ENCODE measurements around the gene GNG12.

GNG12 gene

DNA sequence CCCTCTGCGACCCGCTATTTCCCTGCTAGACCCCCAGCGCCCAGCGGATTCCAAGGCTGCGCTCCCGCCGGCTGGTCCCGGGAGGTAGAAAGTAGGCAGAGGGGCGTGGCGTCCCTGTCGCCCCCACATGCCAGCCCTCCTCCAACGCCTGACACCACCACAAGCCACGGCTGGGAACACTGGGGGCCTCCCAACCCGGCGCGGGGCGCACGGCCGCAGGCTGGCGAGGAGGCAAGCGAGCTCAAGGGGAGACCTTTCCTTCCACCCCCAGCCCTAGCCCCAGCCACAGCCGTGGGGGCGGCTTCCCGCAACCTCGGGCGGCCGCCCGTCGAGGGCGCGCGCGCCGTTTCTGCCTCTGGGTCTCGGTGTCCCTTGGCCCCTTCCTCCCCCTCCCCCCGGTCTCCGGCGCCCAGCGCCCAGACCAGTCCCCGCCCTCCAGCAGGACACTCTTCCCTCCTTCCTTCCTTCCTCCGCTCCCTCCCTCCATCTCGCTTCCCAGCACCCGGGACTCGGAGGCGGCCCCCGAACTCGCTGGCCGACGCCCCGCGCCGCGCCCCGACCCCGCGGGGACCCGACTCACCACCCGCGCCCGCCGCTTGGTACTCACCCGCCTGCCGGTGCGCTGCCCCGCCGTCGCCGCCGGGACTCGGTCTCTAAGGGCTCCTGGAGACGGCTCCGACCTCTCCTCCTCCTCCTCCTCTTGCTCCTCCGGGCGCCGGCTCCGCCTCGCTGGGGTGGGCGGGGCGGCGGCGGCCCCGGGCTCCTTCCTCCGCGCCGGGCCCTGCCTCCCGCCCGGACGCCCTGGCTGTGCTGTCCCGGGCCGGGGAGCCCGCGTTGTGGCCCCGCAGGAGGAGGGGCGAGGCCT is at the start of gene GNG12:
Gene GNG12, minus strand, starts transcription at position 731 of the 865 bp plus-strand sequence. CDS start 125,781 bp downstream, outside the sequence.
- H3K4me3 ChIP-seq (ENCODE audit: low read depth, low read length) = no peak within 1 kb of the TSS
- no peak for DNase-seq (ENCODE audit: low read depth)
- TF ChIP-seq MYC (IDR thresholded peaks at IDR 0.05; ENCODE audit: low read depth, low read length) = no peak
- TF ChIP-seq, protein P1, sequence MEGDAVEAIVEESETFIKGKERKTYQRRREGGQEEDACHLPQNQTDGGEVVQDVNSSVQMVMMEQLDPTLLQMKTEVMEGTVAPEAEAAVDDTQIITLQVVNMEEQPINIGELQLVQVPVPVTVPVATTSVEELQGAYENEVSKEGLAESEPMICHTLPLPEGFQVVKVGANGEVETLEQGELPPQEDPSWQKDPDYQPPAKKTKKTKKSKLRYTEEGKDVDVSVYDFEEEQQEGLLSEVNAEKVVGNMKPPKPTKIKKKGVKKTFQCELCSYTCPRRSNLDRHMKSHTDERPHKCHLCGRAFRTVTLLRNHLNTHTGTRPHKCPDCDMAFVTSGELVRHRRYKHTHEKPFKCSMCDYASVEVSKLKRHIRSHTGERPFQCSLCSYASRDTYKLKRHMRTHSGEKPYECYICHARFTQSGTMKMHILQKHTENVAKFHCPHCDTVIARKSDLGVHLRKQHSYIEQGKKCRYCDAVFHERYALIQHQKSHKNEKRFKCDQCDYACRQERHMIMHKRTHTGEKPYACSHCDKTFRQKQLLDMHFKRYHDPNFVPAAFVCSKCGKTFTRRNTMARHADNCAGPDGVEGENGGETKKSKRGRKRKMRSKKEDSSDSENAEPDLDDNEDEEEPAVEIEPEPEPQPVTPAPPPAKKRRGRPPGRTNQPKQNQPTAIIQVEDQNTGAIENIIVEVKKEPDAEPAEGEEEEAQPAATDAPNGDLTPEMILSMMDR (IDR thresholded peaks at IDR 0.05; ENCODE audit: low read depth, low read length) = no peak
- no peak for TF ChIP-seq MAX (IDR thresholded peaks at IDR 0.05; ENCODE audit: low read depth, low read length)
- no peak for TF ChIP-seq POLR2A (IDR thresholded peaks at IDR 0.05; ENCODE audit: extremely low read depth, insufficient read length)

DNA sequence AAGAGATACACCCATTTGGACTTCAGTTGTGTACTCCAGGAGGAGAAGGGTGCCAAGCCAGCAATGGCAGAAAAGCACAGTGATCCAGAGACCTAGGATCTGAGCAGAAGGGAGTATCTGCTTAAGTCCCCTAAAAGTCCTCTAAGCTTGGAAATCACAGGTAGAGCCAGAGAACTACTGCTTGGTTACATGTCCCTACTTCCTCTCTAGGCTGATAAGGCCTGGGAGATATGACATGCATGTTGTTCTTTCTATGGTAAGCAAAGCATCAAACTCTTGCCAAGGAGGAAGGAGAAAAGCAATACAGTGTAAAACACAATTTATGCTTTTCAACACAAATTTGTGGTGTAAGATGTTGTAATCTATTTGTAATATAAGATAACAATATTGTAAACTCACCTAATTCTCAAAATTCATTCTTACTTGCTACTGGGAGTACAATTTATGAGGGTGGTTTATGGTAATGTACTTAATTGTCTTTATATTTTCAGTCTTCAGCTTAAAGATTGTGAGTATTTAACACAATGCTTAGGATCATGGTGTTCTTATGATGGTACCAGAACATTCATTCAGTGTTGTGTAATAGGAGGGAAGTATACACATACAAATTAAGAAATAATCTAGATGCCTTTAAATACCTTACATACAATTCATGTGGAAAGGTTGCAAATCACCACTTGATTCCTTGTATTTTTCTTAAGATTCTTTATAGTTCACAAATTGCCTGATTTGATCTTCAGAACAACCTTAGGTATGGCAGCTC is 49.1 kb upstream of the GNG12 start:
- no peak overlapping the region for H3K4me3 ChIP-seq (ENCODE audit: low read depth, low read length)
- TF ChIP-seq MYC (IDR thresholded peaks at IDR 0.05; ENCODE audit: low read depth, low read length) (no peak), MAX (IDR thresholded peaks at IDR 0.05; ENCODE audit: low read depth, low read length) (no peak), POLR2A (IDR thresholded peaks at IDR 0.05; ENCODE audit: extremely low read depth, insufficient read length) (no peak)
- TF ChIP-seq, protein P1 (IDR thresholded peaks at IDR 0.05; ENCODE audit: low read depth, low read length) = no peak
- no peak for DNase-seq (ENCODE audit: low read depth)

- DNase-seq (ENCODE audit: low read depth) = no peak
- TF ChIP-seq, protein P1 (IDR thresholded peaks at IDR 0.05; ENCODE audit: low read depth, low read length) = no peak
- TF ChIP-seq MYC (IDR thresholded peaks at IDR 0.05; ENCODE audit: low read depth, low read length) (no peak), MAX (IDR thresholded peaks at IDR 0.05; ENCODE audit: low read depth, low read length) (no peak), POLR2A (IDR thresholded peaks at IDR 0.05; ENCODE audit: extremely low read depth, insufficient read length) (no peak)
- H3K4me3 ChIP-seq (ENCODE audit: low read depth, low read length) = no peak overlapping the region
These were observed 46.9 kb upstream of the GNG12 start for GRCh38 chr1:67880056-67880601.

DNA sequence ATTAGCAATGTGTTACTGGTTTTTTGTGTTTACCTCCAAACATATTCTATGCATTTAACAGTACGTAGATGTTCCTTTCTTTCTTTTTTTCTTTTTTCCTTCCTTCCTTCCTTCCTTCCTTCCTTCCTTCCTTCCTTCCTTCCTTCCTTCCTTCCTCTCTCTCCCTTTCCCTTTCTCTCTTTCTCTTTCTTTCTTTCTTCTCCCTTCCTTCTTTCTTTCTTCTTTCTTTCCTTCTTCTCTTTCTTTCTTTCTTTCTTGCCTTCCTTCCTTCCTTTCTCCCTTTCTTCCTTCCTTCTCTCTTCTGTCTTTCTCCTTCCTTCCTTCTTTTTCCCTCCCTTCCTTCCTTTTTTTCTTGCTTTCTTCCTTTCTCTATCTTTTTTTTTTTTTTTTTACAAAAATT is 46.2 kb upstream of the GNG12 start:
- no peak for DNase-seq (ENCODE audit: low read depth)
- TF ChIP-seq, protein P1 (IDR thresholded peaks at IDR 0.05; ENCODE audit: low read depth, low read length) = no peak
- TF ChIP-seq MYC (IDR thresholded peaks at IDR 0.05; ENCODE audit: low read depth, low read length) (no peak), MAX (IDR thresholded peaks at IDR 0.05; ENCODE audit: low read depth, low read length) (no peak), POLR2A (IDR thresholded peaks at IDR 0.05; ENCODE audit: extremely low read depth, insufficient read length) (no peak)
- no peak overlapping the region for H3K4me3 ChIP-seq (ENCODE audit: low read depth, low read length)

GRCh38 chr1:67874501-67875111 is 41.3 kb upstream of the GNG12 start:
- TF ChIP-seq POLR2A (IDR thresholded peaks at IDR 0.05; ENCODE audit: extremely low read depth, insufficient read length) = no peak
- TF ChIP-seq MAX (IDR thresholded peaks at IDR 0.05; ENCODE audit: low read depth, low read length) = no peak
- TF ChIP-seq, protein P1 (IDR thresholded peaks at IDR 0.05; ENCODE audit: low read depth, low read length) = no peak
- no peak for TF ChIP-seq MYC (IDR thresholded peaks at IDR 0.05; ENCODE audit: low read depth, low read length)
- H3K4me3 ChIP-seq (ENCODE audit: low read depth, low read length) = no peak overlapping the region
- DNase-seq (ENCODE audit: low read depth) = no peak

Measured in NB4 (cell line).